Stimulated activated CD4-positive, alpha-beta T cell treated with anti-CD3 and anti-CD28 coated beads, Interleukin-12 subunit alpha, Interleukin-12 subunit beta, amount 100 ng/mL, for 4 hours (primary cell): Measurements from ENCODE around the gene BAG5.
A peak's percentile ranks its signal among the peaks of the same experiment; 100 is the strongest.
"Not testable (repeated sequence)": the region's sequence is repeated elsewhere in the genome, so short reads cannot be mapped to it uniquely, and the experiment has no call there.

Experiments used
- DNase-seq: peaks from one replicate; pipeline ENCODE4 v3.0.0-alpha.2; 2020

The BAG5 gene

GRCh38 chr14:103533137-103533998, 29.1 kb downstream of the BAG5 start:
- DNase-seq = no peak

GRCh38 chr14:103532216-103533136, 30.0 kb downstream of the BAG5 start:
- no peak for DNase-seq

DNA sequence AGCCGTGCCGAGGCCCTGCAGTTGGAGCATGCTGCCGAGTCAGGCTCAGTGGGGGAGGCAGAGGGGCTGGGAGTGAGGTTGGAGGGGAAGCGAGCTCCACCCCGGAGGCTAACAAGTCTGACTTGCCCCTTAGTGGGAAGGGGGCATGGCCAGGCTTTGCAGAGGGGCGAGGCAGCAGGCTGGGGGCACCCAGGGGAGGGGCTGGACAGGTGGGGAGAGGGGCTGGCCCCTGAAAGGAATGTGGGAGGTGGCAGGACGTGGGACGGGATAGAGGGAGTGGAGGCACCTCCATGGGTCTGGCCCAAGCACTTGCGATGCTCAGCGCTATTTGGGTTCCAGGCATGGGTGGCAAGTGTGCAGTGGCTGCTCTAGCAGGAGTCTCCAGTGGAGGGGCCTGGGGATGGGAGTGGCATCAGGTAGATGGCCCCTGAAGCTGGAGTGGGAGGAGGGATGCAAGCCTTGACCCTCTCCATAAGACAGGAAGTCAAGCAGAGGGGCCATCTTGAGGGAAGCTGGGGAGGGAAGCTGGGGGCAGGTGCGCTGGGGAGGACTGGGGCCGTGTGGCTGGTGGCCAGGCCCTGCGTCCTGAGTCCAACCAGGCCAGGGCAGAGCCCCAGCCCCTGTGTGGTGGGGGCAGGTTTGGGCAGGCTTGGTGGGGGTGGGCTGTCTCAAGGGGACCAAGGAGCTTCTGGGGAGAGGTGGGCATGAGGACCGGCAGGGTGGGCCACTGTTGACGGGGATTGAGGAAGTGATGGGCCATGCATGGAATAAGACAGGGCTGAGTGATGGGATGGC, 30.8 kb downstream of the BAG5 start:
- no peak for DNase-seq

DNA sequence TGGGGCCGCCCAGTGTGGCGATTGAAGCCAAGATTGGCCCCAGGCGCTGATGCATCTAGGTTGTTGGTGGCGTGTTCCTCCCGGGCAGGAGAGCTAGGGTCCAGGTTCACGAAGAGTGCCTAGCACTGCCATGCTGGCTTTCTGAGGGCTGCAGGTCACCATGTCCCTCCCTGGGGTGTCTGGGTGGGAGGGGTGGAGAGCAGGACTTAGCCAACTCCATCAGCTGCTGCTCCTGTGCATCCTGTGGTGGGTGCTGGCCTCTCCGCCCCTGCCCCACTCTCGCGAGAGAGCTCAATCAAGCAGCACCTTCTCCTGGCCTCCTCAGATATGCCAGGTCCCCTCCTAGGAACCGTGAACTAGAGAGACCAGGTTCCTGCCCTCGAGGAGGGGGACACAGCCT, 31.6 kb downstream of the BAG5 start:
- DNase-seq = no peak

GRCh38 chr14:103530390-103530789, 32.1 kb downstream of the BAG5 start:
- no peak for DNase-seq

DNA sequence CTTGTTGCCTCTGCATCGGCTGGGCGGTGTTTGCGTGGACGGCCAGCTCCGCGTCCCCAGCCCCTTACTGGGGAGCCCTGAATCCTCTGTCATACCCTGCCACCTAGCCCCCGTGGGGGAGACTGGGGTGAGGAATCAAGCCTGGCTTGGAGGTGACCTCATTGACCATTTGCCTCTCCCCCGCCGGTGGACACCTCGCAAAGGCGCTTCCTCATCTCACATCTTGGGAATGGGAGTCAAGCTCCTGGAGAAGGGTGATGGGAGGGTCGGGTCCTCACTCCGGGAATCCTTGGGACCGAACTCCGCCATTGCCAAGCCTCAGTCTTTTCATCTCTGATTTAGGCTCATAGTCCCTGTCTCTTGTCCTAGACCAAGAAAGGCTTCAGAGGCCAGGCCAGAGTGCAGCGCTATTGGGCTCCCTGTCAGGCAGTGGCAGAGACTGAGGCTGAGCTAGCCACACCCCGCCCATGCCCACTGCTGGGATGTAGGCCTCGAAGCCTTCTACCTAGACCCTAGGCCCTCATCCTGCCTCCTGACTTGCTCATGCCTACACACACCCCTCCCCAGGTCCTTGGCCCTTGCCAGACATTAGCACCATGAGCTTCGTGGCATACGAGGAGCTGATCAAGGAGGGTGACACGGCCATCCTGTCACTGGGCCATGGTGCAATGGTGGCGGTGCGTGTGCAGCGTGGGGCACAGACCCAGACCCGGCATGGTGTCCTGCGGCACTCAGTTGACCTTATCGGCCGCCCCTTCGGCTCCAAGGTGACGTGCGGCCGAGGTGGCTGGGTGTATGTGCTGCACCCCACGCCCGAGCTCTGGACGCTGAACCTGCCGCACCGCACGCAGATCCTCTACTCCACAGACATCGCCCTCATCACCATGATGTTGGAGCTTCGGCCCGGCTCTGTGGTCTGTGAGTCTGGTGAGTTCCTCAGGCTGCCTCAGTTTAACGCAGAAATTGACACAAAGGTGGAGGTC, 32.8 kb downstream of the BAG5 start:
- no peak for DNase-seq

DNA sequence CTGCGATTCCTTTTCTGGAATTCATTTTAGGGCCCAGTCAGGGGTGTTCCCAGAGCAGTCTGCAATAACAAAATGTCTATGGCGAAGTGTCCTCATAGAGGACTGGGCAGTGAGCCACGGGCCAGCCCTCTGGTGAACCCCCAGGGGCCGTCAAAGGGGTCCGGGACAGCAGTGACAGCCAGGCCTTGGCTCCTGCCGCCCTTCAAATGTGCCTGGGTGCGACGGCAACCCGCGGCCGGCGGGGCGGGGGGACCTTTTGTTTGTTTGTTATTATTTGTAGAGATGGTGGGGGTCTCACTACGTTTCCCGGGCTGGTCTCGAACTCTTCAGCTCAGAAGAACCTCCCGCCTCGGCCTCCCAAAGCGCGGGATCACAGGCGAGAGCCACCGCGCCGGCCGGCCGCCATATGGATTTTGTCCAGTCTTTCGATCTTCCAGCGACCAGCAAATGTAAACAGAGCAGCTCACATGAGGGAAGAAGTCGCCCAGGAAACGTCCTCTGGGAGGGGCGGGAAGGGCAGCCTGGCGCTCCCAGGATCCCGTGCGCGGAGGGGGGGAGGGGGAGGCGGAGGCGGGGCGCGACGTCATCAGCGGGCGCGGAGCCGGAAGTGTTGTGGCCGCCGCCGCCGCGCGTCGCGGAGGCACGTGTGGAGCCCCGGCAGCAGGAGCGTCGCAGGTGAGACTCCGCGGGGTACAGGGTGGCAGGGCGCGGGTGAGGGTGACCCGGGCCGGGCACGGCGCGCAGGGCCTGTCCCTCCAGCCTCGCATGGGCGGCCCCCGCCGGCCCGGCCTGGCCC, 33.7 kb downstream of the BAG5 start, which contains the start of gene TRMT61A:
TRMT61A (plus strand) TSS at position 610 of the 796 bp plus-strand sequence. CDS start 783 bp downstream, outside the sequence.
- DNase-seq = peak; percentile 80

GRCh38 chr14:103528146-103528586, 34.3 kb downstream of the BAG5 start:
- DNase-seq = no peak

- no peak for DNase-seq
Measured at GRCh38 chr14:103527408-103528145, 34.9 kb downstream of the BAG5 start.

DNA sequence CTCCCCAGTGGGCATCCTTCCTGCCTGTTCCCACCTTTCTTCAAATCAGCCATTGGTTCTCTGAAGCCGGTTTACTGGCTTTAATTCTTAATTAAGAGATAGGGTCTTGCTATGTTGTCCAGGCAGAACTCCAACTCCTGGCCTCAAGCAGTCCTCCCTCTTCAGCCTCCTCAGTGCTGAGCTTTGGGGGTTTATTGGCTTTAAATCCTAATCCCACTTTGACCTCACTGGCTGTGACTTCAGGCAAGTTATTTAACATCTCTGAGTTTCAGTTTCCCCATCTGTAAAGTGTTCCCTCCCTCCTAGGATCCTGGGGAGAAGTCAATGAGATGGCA, 35.6 kb downstream of the BAG5 start:
- DNase-seq = no peak

- no peak for DNase-seq
Measured at GRCh38 chr14:103526247-103526913, 36.1 kb downstream of the BAG5 start.

DNA sequence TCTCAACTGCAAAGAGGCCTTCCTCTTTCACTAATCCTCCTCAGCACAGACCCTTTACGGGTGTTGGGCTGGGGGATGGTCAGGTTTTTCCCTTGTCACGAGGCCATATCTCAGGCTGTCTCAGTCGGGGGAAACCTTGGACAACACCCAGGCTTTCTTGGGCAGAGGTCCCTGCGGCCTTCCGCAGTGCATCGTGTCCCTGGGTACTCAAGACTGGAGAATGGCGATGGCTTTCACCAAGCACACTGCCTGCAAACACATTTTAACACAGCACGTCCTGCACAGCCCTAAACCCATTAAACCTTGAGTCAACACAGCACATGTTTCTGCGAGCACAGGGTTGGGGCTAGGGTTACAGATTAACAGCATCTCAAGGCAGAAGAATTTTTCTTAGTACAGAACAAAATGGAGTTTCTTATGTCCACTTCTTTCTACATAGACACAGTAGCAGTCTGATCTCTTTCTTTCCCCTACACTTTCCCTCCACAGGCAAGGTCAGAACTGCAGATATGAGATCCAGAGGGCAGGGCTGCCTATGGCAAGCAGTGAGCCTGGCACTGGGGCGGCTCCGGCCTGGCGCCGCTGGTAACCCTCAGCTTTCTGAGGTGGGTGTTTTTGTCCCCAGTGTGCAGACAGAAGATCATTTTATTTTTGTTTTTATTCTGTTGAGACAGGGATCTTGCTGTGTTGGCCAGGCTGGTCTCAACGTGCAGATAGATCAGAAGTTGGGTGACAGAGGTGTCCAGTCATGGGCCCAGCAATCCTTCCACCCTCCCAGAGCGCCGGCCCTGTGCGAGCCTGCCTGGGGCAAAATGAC, 36.8 kb downstream of the BAG5 start:
- not testable (repeated sequence) for DNase-seq

DNA sequence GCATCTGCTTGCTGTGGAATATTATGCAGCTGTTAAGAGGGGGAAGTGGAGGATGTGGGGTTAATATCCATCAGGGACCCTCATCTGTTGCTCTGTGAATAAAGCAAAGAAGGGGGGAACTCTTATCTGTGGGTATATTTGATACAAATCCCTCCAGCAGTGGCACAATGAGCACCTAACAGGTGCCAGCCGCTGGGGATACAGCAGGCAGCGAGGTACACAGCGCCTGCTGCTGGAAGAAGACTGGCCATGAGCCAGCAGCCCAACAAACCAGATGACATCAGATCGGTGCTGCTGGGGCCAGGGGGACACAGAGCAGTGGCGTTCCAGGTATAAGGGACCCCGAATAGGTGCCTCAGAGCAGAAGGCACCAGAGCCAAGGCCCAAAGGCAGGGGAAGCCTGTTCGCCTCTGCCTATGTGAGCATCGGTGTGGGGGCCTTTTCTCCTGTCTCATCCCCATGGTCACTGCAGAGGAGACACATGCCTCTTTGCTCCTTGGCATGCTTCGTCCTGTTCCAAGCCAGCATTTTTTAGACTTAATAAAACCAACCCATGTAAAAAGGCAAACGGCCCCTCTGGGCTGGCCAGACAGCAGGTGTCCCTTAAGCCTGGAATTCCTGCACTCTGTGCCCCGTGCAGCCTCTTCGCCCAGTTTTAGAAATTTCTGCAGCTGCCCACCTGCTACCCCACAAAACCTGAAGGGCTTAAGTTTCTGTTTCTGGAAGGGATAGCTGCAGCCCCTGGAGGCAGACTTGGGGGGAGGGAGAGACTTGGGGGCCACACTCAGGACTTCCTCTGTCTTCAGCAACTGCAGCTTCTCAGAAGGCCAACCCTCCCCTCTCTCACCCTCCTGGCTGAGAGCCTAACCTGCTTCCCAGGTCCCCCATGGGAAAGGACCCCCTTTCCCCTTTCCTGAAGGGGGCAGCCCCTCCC, 38.2 kb downstream of the BAG5 start:
- no peak for DNase-seq

DNA sequence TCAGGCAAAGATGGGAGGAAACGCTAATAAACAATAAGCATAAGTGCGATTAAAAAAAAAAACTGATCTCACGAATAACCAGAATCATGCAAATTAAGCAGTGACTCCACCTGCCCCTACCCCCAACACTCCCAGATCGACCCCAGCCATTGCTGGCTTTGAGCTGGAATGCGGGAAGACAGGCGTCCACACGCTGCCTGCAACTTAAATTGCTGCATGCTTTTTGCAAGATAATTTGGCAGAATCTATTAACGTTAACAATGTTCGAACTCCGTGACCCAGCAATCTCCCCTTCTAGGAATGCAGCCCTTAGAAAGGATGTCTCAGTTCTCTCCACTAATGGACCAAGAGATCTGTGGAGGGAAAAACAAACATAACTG, 38.9 kb downstream of the BAG5 start:
- DNase-seq = no peak

GRCh38 chr14:103522649-103523574, 39.5 kb downstream of the BAG5 start, which contains the start of gene CKB:
TSS of gene CKB (minus strand) at chr14:103522830. CDS start at chr14:103522493, 337 bp downstream.
- DNase-seq = no peak

DNA sequence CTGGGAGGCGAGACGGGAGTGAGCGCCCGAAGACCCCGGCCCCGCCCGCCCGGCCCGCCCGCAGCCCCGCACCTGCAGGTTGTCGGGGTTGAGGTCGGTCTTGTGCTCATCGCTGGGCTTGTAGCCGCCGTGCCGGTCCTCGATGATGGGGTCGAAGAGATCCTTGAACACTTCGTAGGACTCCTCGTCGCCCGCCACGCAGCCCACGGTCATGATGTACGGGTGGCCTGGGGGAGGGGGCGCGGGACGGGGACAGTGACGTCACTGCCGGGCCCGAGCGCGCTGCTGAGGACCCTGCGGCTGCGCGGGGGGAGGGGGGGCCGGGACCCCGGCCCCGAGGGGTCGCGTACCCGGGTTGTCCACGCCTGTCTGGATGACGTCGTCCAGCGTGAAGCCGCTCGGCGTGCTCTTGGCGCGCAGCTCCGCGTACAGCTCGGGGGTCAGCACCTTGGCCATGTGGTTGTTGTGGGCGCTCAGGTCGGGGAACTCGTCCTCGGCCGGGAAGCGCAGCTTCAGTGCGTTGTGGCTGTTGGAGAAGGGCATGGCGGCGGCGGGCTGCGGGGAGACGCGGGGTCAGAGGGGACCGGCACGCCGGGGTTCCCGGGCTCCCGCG, 40.4 kb downstream of the BAG5 start:
- no peak for DNase-seq
